ENCODE measurements around the gene AKR1B1.

Gene AKR1B1

DNA sequence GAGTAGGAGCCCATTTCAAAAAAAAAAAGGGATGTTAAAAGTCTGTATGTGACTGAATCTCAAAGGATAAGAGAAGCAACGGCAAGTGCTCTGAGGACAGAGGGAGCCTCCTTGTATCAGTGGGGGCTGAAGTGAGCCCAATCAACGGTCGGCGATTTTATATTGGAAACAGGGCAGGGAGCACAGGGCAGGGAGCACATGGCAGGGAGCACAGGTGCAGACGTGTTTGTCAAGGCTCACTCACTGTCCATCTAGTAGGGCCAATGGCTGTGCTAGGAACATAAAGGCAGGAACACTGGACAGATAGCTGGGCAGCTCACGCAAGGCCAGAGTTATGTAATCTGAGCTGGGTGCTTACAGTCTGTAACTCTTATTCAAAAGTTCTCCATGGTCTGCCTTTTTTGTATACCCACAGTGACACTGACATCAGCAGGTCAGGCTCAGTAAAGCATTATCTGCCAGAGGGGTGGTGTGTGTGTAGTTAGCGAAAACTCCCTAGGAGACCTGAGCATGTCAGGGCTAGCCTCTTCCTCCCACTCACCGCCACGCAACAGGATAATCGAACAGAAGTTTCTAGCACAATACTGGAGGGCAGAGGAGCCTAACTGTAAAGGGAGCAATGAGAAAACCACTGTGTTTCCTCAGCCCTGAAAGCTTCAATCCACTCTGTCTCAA is 15.4 kb downstream of the AKR1B1 start:
- DNase-seq = no peak

GRCh38 chr7:134442441-134443220 is 16.3 kb downstream of the AKR1B1 start:
- DNase-seq = no peak

DNA sequence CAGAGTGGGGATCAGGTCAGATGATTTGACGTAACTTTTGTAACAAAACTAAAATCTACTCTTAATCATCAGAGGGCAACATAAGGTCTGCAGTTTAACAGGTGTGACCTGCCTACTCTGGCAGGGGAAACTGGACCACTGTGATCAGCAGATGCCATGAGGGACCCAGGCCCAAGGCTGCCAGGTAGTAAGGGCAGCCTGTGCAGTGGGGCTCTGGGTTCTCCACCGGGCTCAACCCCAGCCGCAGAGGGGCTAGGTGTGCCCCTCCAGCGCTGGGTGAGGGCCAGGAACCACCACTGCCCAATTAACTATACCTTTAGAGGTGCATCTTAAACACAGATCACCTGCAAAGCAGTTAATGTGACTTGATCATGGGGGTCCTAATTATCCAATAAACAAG is 17.6 kb downstream of the AKR1B1 start:
- DNase-seq = no peak

GRCh38 chr7:134440476-134440875 is 18.4 kb downstream of the AKR1B1 start:
- DNase-seq = no peak

DNA sequence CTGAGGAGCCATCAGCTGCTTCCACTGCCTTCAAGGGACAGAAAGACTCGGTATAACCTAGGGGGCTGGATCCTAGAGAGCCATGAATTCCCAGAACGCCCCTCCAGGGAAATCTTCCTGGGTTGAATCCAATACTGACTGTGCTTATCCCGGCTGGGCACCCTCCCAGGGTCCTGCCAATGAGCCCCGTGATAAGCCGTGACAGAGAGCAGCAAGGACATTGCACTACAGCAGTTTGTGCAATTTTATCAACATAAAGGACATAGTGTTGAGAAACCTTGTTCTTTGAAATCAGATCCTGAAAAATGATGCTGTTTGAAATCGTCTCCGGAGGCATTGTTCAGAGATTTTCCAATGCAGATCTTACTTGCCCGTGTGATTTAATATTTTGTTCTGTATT is 18.8 kb downstream of the AKR1B1 start:
- no peak for DNase-seq

GRCh38 chr7:134438946-134439345 is 20.0 kb downstream of the AKR1B1 start:
- DNase-seq = no peak

GRCh38 chr7:134435161-134435920 is 23.6 kb downstream of the AKR1B1 start:
- no peak for DNase-seq

DNA sequence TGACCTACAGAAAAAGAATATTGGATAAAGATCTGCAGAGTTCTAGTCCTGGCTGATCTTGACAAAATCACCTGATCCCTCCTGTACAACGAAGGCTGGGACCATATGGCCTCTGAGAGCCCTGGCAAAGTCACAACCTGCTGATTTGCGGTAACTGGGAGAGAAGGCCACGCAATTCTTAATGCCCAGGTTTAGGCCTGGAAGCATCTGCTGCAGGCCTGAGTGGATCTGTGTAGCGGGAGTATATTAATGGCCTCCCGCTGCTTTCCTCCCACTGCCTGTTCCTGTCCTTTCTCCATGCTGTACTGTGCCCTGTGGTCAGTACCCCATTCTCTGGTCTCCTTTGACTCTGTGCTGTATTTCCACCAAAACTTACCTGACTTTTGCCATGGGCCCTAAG is 24.2 kb downstream of the AKR1B1 start:
- DNase-seq = no peak

GRCh38 chr7:134433430-134433829 is 25.5 kb downstream of the AKR1B1 start:
- DNase-seq = no peak

DNA sequence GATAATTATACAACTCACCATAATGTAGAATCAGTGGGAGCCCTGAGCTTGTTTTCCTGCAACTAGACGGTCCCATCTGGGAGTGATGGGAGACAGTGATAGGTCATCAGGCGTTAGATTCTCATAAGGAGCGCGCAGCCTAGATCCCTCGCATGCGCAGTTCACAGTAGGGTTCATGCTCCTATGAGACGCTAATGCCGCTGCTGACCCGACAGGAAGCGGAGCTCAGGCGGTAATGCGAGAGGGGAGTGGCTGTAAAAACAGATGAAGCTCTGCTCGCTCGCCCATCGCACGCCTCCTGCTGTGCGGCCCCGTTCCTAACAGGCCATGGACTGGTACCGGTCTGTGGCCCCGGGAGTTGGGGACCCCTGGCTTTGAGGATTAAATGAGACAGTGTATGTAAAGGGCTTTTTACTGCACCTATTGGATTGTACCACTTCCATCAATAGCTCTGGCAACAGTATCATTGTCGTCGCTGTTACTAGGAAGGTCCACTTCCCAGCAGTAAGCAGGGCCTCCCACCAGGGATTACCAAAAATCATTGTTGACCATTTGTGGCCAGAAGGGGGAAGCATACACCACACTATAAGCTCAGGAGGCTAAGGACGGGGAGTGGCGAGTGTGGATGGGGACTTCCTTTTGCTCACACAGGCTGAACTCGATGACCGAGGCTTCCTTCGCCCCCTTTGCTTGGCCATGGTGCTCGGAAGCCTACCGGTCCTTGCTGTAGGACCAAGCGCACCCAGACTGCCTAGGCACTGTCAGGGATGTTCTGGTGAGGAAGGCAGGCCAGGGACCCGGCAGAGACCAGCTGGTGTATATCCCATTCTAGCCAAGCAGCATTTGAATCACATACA is 26.4 kb downstream of the AKR1B1 start:
- peak; percentile 86 to 88 for DNase-seq

- DNase-seq = no peak
Observed at GRCh38 chr7:134431815-134432214, 27.1 kb downstream of the AKR1B1 start.

DNA sequence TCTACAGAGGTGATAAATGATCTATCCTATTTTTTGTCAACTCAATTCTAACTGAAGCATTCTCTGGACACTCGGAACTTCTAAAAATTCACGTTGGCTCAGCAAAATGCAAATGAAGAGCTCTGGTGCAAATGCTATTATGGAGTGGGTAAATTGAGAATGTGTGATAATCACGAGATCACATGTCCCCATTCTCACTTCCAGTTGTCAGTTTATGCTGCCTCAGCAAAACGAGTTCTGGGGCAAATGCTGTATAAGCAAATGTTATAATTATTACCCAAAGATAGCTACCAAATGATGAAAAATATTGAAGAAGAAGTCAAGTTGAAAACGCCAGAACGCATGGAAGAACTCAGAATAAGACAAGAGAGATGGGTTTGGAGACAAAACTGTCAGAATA is 29.4 kb downstream of the AKR1B1 start:
- DNase-seq = no peak

DNA sequence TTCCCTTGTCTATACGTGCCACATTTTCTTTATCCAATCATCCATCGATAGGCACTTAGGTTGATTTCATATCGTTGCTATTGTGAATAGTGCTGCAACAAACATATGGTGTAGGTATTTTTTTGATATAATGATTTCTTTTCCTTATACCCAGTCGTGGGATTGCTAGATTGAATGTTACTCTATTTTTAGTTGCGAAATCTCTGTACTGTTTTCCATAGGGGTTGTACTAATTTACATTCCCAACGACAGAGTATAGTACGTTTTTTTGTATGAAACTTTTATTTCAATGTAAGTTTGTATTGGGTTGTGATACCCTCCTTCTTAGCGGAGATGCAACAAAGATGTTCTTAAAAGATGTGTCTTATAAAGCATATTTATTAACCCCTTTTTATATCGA is 30.0 kb downstream of the AKR1B1 start:
- no peak for DNase-seq

GRCh38 chr7:134427896-134428295 is 31.0 kb downstream of the AKR1B1 start:
- no peak for DNase-seq

DNA sequence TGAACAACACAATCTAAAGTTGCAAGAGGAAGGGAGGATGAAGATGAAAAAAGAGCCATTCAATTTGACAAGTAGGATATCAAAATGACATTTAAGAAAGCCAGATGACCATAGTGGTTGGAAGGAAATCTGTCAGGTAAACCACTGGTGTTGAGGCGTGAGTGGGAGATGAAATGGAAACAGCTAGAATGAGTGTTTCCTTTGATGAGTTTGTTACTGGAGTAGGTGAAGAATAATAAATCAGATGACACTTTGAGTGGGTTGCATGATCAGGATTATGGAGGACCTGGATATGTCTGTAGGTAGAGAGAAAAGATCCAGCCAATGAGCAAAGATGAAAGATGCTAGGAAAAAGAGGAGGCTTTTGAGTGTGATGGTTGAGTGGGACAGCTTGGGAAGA is 33.1 kb downstream of the AKR1B1 start:
- DNase-seq = no peak

DNA sequence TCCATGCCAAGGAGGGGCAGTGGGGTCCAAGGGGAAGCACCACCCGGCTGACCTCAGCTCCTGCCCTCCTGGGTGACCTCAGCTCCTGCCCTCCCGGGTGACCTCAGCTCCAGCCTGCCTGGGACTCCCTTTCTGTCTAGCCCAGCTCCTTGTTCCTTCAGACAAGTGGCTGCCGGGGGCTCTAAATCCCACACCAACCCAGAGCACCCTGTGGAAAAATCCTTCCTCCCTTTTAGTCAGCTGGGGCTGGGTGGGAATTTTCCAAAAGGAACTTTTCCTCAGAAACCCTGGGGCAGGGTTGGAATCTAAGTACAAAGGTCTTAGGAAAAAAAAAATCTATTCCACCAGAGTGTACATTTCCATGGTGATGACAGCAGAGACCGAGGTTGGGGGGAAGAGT is 36.3 kb downstream of the AKR1B1 start:
- DNase-seq = no peak

DNA sequence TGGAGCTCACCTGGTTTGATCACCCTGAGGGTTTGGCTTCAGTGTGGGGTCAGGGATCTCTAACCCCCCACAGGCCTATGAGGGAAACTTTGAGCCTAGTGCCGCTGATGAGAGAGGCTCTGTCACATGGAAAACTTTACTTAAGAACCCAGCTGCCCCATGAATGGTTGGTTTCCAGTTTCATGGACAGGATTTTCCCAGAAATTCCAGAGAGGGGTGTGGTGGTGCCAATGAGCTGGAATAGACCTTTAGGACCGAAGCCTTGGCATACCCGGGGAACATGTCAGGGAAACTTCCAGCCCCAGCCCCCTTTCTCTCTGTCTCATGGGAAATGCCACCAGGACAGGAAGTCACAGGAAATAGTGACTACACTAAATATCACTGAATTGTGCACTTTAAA is 36.9 kb downstream of the AKR1B1 start:
- no peak for DNase-seq

- DNase-seq = peak; percentile 17 to 59
Observed at GRCh38 chr7:134420424-134421125, 38.3 kb downstream of the AKR1B1 start.

DNA sequence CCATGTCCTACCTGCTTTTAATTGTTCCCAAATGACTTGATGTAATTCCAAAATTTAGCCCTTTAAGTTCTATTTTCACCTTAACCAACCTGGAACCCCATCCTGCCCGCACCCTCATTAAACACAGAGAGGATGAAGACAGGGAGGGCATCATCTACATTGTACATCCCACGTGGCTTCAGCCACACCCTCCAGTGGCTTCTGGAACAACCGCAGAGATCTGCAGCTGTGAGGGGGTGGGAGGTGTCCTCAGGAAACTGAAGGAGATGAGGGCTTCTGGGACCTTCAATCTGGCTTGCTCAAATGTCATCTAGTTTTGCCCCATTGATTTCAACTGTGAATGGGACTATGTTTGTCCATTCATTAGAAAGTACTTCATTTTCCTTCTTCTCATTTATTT is 39.0 kb downstream of the AKR1B1 start:
- DNase-seq = no peak

DNA sequence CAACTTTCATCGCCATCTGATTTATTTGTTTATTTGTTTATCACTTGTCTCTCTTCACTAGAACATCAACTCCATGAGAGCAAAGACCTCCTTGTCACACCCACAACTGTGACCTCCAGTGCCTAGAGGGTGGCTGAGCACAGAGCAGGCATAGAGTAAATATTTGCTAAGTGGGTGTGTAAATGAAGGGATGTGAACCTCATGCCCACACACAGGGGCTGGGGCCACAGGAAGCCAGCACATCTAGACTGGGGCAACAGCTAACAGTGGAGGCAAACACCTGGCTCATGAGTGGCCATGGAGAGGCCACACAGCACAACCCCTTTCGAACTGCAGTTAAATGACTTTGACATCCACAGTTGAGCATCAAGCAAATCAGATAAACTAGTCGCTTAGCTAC is 39.8 kb downstream of the AKR1B1 start:
- DNase-seq = no peak

GRCh38 chr7:134415700-134416099 is 43.2 kb downstream of the AKR1B1 start:
- DNase-seq = no peak

DNA sequence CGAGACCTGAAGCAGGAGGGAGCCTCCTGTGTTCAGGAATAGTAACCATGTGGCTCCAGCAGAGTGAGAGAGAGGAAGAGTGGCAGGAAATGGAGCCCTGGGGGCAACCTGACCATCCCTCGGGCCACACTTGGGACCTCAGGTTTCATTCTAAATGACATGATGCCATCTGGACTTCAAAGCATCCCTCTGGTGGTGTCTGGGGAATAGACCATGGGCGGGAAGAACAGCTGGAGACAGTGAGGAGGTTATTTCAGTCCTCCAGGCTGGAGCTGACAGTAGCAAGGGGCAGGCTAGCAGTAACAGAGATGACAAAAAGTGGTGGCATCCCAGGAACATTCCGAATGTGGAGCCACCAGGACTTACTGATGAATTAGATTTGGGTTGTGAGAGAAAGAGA is 44.8 kb downstream of the AKR1B1 start:
- DNase-seq = no peak

Data from Kasumi-1 (cell line).